Stomach (tissue), 4 donors: Measurements from ENCODE around the gene RBM47.

ENCODE experiments used
- CTCF ChIP-seq, 7 experiments: fragments of 450-650 bp in 4 of 7; fragments of 200-600 bp in 3 of 7; sonication (generic) in 3 of 7; IDR thresholded peaks; one replicate each; pipeline ENCODE4 v1.5.1; 2016 to 2019; ENCODE audit warnings: antibody characterized with exemption in 7 of 7, control low read depth in 2 of 7, mild to moderate bottlenecking in 1 of 7
- EP300 ChIP-seq: sonication (generic); formaldehyde crosslinking; IDR thresholded peaks from one replicate; pipeline ENCODE4 v1.6.1; 2017; ENCODE audit warnings: antibody characterized with exemption
- POLR2A ChIP-seq, 4 donors: fragments of 450-650 bp; IDR thresholded peaks; one replicate each; pipeline ENCODE4 v1.6.1; 2016; ENCODE audit warnings: antibody characterized with exemption in 4 of 4, control low read depth in 2 of 4, mild to moderate bottlenecking in 1 of 4, moderate library complexity in 1 of 4
- POLR2AphosphoS5 ChIP-seq, 3 donors: sonication (generic); formaldehyde crosslinking; IDR thresholded peaks; one replicate each; pipeline ENCODE4 v1.6.1; 2016; ENCODE audit warnings: antibody characterized with exemption in 3 of 3

GRCh38 chr4:40546969-40547788, 82.5 kb downstream of the RBM47 start:
- TF ChIP-seq POLR2A (IDR thresholded peaks at IDR 0.05) (no peak), POLR2AphosphoS5 (IDR thresholded peaks at IDR 0.05) (no peak), CTCF (IDR thresholded peaks at IDR 0.05) (no peak), EP300 (no peak)
